Activated T-helper 2 cell treated with anti-CD3 and anti-CD28 coated beads, Interferon-gamma antibody, Interleukin-2, Interleukin-4, amounts not matched to agents 10 μg/mL and 5 μg/mL and 100 μg/mL, durations not matched to agents 14 hours and 24 hours and 36 hours (primary cell): ENCODE measurements around the gene ASXL3. TPM values are rescaled to one million over a fixed set of nuclear protein-coding genes. Genes with fewer than 3 reads are reported as not detected.

Experiments
- DNase-seq: peaks from one replicate; pipeline ENCODE4 v3.0.0; 2021; ENCODE audit warnings: low spot score
- H3K27ac Mint-ChIP-seq: one replicate; pipeline ENCODE4 v1.8.0; 2021; ENCODE audit warnings: mixed read lengths
- H3K27me3 Mint-ChIP-seq: one replicate; pipeline ENCODE4 v1.8.0; 2021; ENCODE audit warnings: low read depth, mixed read lengths
- H3K36me3 Mint-ChIP-seq: one replicate; pipeline ENCODE4 v1.8.0; 2021; ENCODE audit warnings: low read depth, mixed read lengths
- H3K4me1 Mint-ChIP-seq: one replicate; pipeline ENCODE4 v1.8.0; 2021; ENCODE audit warnings: low read depth, mixed read lengths
- H3K4me3 Mint-ChIP-seq: one replicate; pipeline ENCODE4 v1.8.0; 2021; ENCODE audit warnings: low read depth, mild to moderate bottlenecking, moderate library complexity, mixed read lengths
- H3K9me3 Mint-ChIP-seq: one replicate; pipeline ENCODE4 v1.8.0; 2021; ENCODE audit warnings: mixed read lengths
- intact Hi-C: fragments of 100-400 bp; cut with micrococcal nuclease; formaldehyde crosslinking; loops from one replicate; pipeline ENCODE4 v1.15.1; 2023
- total RNA-seq: library from RNA; stranded (reverse); gene quantifications from 2 replicates; pipeline ENCODE4 v1.2.3, GENCODE V29; 2022

The ASXL3 gene
- total RNA-seq, 1 donor from 2014 or later = not detected

- Mint-ChIP-seq H3K36me3 (no peaks in the 10 kb centered on the region), H3K9me3 (no peaks in the 10 kb centered on the region), H3K27ac (no peak overlapping the region), H3K27me3 (no peaks in the 10 kb centered on the region), H3K4me3 (no peak overlapping the region), H3K4me1 (no peaks in the 10 kb centered on the region)
- DNase-seq = no peak
- intact Hi-C loops = no loop called here
These were observed 66.5 kb downstream of the ASXL3 start for GRCh38 chr18:33644494-33644893.

GRCh38 chr18:33647365-33647764 lies 69.3 kb downstream of the ASXL3 start:
- no peak overlapping the region for H3K27ac Mint-ChIP-seq
- H3K27me3 Mint-ChIP-seq = no peaks in the 10 kb centered on the region
- no peak overlapping the region for H3K4me3 Mint-ChIP-seq
- no peaks in the 10 kb centered on the region for H3K9me3 Mint-ChIP-seq
- intact Hi-C loops = no loop called here
- no peaks in the 10 kb centered on the region for H3K36me3 Mint-ChIP-seq
- no peak for DNase-seq
- H3K4me1 Mint-ChIP-seq = no peaks in the 10 kb centered on the region

- no peaks in the 10 kb centered on the region for H3K4me1 Mint-ChIP-seq
- no peak for DNase-seq
- intact Hi-C loops = no loop called here
These were observed 74.6 kb downstream of the ASXL3 start for GRCh38 chr18:33652635-33653034.

GRCh38 chr18:33653231-33653630 lies 75.2 kb downstream of the ASXL3 start:
- DNase-seq = no peak
- no peaks in the 10 kb centered on the region for H3K36me3 Mint-ChIP-seq
- no peaks in the 10 kb centered on the region for H3K4me1 Mint-ChIP-seq
- H3K9me3 Mint-ChIP-seq = no peaks in the 10 kb centered on the region
- no peak overlapping the region for H3K27ac Mint-ChIP-seq
- intact Hi-C loops = no loop called here
- no peaks in the 10 kb centered on the region for H3K27me3 Mint-ChIP-seq
- H3K4me3 Mint-ChIP-seq = no peak overlapping the region

More at GRCh38 chr18:33652635-33653034, 74.6 kb downstream of the ASXL3 start:
- H3K27ac Mint-ChIP-seq = no peak overlapping the region
- no peaks in the 10 kb centered on the region for H3K27me3 Mint-ChIP-seq
- no peaks in the 10 kb centered on the region for H3K36me3 Mint-ChIP-seq
- no peak overlapping the region for H3K4me3 Mint-ChIP-seq
- no peaks in the 10 kb centered on the region for H3K9me3 Mint-ChIP-seq

- DNase-seq = no peak
- Mint-ChIP-seq H3K27ac (no peak overlapping the region), H3K4me3 (no peak overlapping the region), H3K27me3 (no peaks in the 10 kb centered on the region), H3K36me3 (no peaks in the 10 kb centered on the region), H3K9me3 (no peaks in the 10 kb centered on the region), H3K4me1 (no peaks in the 10 kb centered on the region)
- intact Hi-C loops = no loop called here
These were observed 79.0 kb downstream of the ASXL3 start for GRCh38 chr18:33656889-33657448.

- no peaks in the 10 kb centered on the region for H3K36me3 Mint-ChIP-seq
- DNase-seq = no peak
- no peak overlapping the region for H3K4me3 Mint-ChIP-seq
- no peaks in the 10 kb centered on the region for H3K27me3 Mint-ChIP-seq
- no peak overlapping the region for H3K27ac Mint-ChIP-seq
- H3K9me3 Mint-ChIP-seq = no peaks in the 10 kb centered on the region
- intact Hi-C loops = no loop called here
- no peaks in the 10 kb centered on the region for H3K4me1 Mint-ChIP-seq
These were observed 82.8 kb downstream of the ASXL3 start for GRCh38 chr18:33660696-33661310.

GRCh38 chr18:33664241-33664874 lies 86.3 kb downstream of the ASXL3 start:
- Mint-ChIP-seq H3K4me3 (no peak overlapping the region), H3K36me3 (no peaks in the 10 kb centered on the region), H3K27ac (no peak overlapping the region), H3K4me1 (no peaks in the 10 kb centered on the region), H3K27me3 (no peaks in the 10 kb centered on the region), H3K9me3 (no peaks in the 10 kb centered on the region)
- intact Hi-C loops = no loop called here
- no peak for DNase-seq

GRCh38 chr18:33665187-33665586 lies 87.2 kb downstream of the ASXL3 start:
- Mint-ChIP-seq H3K4me3 (no peak overlapping the region), H3K27ac (no peak overlapping the region), H3K36me3 (no peaks in the 10 kb centered on the region), H3K9me3 (no peaks in the 10 kb centered on the region), H3K4me1 (no peaks in the 10 kb centered on the region), H3K27me3 (no peaks in the 10 kb centered on the region)
- intact Hi-C loops = no loop called here
- no peak for DNase-seq

GRCh38 chr18:33665641-33666040 lies 87.6 kb downstream of the ASXL3 start:
- DNase-seq = no peak
- no peak overlapping the region for H3K27ac Mint-ChIP-seq
- no peaks in the 10 kb centered on the region for H3K36me3 Mint-ChIP-seq
- H3K9me3 Mint-ChIP-seq = no peaks in the 10 kb centered on the region
- H3K4me1 Mint-ChIP-seq = no peaks in the 10 kb centered on the region
- intact Hi-C loops = no loop called here
- no peaks in the 10 kb centered on the region for H3K27me3 Mint-ChIP-seq
- no peak overlapping the region for H3K4me3 Mint-ChIP-seq

- Mint-ChIP-seq H3K9me3 (no peaks in the 10 kb centered on the region), H3K36me3 (no peaks in the 10 kb centered on the region), H3K27ac (no peak overlapping the region), H3K27me3 (no peaks in the 10 kb centered on the region), H3K4me3 (no peak overlapping the region), H3K4me1 (no peaks in the 10 kb centered on the region)
- DNase-seq = no peak
- intact Hi-C loops = no loop called here
These were observed 88.9 kb downstream of the ASXL3 start for GRCh38 chr18:33666915-33667314.

- H3K36me3 Mint-ChIP-seq = no peaks in the 10 kb centered on the region
These were observed 91.6 kb downstream of the ASXL3 start for GRCh38 chr18:33669589-33669988.

GRCh38 chr18:33670029-33670428 lies 92.0 kb downstream of the ASXL3 start:
- Mint-ChIP-seq H3K36me3 (no peaks in the 10 kb centered on the region), H3K9me3 (peaks cover 7% of the 10 kb centered on the region), H3K27ac (no peak overlapping the region), H3K27me3 (no peaks in the 10 kb centered on the region), H3K4me3 (no peak overlapping the region), H3K4me1 (no peaks in the 10 kb centered on the region)
- DNase-seq = no peak
- intact Hi-C loops = no loop called here

More at GRCh38 chr18:33669589-33669988, 91.6 kb downstream of the ASXL3 start:
- Mint-ChIP-seq H3K27me3 (no peaks in the 10 kb centered on the region), H3K4me3 (no peak overlapping the region), H3K4me1 (no peaks in the 10 kb centered on the region), H3K9me3 (peaks cover 5% of the 10 kb centered on the region), H3K27ac (no peak overlapping the region)
- no peak for DNase-seq
- intact Hi-C loops = no loop called here

GRCh38 chr18:33673689-33674088 lies 95.7 kb downstream of the ASXL3 start:
- no peak overlapping the region for H3K27ac Mint-ChIP-seq

More at GRCh38 chr18:33673689-33674088, 95.7 kb downstream of the ASXL3 start:
- H3K9me3 Mint-ChIP-seq = peaks cover 16% of the 10 kb centered on the region
- H3K4me1 Mint-ChIP-seq = no peaks in the 10 kb centered on the region
- DNase-seq = no peak
- no peaks in the 10 kb centered on the region for H3K27me3 Mint-ChIP-seq
- H3K36me3 Mint-ChIP-seq = no peaks in the 10 kb centered on the region
- intact Hi-C loops = no loop called here
- no peak overlapping the region for H3K4me3 Mint-ChIP-seq
